Stimulated activated CD4-positive, alpha-beta T cell treated with anti-CD3 and anti-CD28 coated beads, TNF-alpha, amount 100 ng/mL, for 24 hours (primary cell): ENCODE measurements around the gene COPG1.

Experiments used
- DNase-seq, 3 experiments: peaks; one replicate each; pipeline ENCODE4 v3.0.0-alpha.2; 2020; ENCODE audit warnings: low read depth in 3 of 3

The COPG1 gene

GRCh38 chr3:129278966-129279906 lies 29.8 kb downstream of the COPG1 start:
- peak; percentile 20 to 61 (median 24) for DNase-seq

DNA sequence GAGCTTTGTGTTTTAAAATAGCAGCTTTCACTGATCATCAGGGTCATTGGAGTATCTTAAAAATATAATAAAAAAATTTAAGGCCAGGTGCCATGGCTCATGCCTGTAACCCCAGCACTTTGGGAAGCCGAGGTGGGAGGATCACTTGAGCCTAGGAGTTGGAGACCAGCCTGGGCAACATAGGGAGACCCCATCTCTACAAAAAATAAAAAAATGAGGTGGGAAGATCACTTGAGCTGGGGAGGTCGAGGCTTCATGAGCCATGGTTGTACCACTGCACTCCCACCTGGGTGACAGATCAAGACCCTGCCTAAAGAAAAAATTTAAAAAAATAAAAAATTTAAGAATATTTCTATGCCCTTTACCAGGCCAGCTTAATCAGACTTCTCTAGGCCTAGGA lies 30.8 kb downstream of the COPG1 start:
- DNase-seq: no peak

DNA sequence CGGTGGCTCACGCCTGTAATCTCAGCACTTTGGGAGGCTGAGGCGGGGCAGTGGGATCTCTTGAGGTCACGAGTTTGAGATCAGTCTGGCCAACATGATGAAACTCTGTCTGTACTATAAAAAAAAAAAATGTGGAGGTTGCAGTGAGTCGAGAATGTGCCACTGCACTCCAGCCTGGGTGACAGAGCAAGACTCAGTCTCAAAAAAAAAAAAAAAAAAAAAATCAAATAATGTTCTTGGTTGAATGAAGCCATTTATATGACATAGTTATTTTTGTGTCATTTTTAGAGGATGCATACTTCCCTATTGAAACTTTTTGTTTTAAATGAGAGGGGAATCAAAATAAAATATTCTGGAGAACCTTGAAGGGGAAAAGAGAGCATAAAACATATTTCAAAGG lies 32.3 kb downstream of the COPG1 start:
- no peak for DNase-seq

- no peak for DNase-seq
Observed at GRCh38 chr3:129282727-129283327, 33.4 kb downstream of the COPG1 start.

DNA sequence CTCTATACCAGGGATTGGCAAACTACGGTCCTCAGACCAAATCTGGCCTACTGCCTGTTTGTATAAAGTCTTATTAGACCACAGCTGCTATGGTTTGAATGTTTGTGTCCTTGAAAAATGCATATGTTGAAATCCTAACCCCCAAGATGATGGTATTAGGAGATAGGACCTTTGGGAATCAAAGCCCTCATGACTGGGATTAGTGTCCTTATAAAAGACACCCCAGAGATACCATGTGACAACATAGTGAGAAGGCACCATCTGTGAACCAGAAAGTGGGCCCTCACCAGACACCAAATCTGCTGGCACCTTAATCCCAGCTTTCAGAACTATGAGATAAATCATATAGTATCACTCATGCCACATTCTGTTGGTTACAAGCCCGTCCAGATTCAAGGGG lies 36.7 kb downstream of the COPG1 start:
- no peak for DNase-seq

DNA sequence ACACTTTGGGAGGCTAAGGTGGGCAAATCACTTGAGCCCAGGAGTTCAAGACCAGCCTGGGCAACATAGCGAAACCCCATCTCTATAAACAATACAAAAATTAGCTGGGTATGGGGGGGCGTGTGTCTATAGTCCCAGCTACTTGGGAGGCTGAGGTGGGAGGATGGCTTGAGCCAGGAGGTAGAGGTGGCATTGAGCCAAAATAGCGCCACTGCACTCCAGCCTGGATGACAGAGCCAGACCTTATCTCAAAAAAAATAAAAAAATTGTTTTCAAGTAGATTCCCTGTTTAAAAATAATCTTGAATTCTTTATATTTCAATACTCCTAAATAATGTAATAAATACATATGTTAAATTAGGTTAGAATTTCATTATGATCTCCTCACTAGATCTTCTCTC lies 39.0 kb downstream of the COPG1 start:
- no peak for DNase-seq

- DNase-seq: no peak
Observed at GRCh38 chr3:129289201-129289921, 40.0 kb downstream of the COPG1 start.

GRCh38 chr3:129291236-129291886 lies 42.0 kb downstream of the COPG1 start:
- no peak for DNase-seq

DNA sequence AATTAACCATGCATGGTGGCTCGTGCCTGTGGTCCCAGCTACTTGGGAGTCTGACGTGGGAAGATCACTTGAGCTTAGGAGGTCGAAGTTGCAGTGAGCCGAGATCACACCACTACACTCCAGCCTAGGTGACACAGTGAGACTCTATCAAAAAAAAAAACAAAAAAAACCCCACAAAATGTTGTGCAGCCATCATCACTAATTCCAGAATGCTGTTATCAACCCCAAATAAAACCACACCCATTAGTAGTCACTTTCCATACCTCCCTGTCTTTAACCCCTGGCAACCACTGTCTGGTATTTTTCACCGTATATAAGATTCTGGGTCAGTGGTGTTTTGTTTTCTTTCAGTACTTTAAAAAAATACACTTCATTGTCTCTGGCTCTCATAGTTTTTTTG lies 45.9 kb downstream of the COPG1 start:
- DNase-seq: no peak

DNA sequence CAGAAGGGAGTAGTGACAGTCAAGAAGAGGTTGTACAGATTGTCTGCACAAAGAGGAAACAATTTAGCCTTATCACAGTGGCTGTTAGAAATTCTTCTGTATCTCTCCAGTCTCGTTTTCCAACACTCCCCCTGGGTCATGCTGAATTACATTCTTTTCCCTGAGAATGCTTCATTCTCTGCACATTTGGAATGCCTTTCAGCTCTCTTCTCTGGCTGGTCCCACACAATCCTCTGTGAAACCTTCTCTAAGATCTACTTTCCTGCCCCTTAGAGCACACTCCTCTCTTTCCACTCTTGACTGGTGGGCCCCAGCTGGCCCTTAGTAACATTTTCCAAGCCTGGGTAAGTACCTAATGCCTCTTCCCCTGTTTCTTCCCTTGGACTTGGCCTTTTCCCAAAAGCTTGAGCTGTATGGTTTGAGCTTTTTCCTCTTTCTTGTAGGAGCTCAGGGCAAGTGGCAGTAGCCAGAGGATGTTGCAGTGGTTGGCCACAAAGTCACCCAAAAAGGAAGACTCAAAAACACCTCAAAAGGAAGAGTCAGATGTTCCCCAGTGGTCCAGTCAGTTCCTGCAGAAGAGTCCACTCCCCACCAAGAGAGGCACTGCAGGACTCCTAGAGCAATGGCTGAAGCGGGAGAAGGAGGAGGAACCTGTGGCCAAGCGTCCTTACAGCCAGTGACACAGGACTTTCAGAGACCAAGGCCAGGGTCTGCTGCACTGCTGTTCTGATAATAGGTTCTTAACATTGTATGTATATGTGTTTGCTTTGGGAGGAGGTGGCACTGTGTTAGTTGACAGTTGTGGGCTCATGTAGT lies 54.9 kb downstream of the COPG1 start:
- DNase-seq: no peak

DNA sequence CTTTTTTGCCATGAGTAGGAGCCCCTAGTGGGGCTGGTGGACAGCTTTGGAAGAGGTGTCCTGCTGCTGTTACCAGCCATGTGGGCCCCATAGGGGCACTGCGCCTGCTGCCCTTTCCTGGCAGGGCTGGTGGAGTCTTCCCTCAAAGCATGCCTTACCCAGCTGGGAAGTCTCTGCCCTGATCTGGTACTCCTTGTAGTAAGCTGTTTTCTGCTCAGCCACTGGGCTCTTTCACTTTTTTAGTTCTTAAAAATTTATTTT lies 55.5 kb downstream of the COPG1 start:
- no peak for DNase-seq

DNA sequence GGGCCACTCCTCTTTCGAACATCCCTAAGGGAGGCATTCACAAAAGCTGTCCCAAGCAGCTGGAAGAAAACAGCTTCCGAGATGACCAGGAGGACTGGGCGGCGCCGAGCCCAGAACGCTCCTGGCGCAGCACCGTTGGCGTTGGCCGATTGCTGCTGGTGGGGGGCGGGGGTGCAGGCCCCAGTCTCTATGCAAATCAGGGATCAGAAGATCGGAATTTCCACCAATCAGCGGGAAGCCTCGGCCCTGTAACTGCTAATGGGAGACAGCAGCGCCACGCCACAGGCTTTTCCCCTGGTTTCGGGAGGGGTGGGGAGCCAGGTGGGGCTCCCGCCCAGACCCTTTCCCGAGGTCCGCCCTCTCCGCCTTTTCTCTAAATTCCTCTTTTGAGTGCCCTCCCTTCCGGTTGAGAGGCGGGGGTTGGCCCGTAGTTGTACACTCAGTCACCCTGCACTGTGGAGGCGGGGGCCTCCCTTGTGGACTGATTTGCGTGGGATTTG lies 56.2 kb downstream of the COPG1 start:
- no peak for DNase-seq

DNA sequence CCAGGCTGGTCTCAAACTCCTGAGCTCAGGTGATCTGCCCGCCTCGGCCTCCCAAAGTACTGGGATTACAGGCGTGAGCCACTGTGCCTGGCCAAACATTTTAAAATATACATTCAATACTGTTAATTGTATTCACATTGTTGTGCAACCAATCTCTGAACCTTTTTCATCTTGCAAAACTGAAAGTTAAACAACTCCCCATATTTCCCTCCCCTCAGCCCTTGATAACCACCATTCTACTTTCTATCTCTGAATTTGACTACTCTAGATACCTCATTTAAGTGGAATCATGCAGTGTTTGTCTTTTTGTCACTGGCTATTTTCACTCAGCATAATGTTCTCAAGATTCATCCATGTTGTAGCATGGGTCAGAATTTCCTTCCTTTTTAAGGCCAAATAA lies 59.2 kb downstream of the COPG1 start:
- no peak for DNase-seq

DNA sequence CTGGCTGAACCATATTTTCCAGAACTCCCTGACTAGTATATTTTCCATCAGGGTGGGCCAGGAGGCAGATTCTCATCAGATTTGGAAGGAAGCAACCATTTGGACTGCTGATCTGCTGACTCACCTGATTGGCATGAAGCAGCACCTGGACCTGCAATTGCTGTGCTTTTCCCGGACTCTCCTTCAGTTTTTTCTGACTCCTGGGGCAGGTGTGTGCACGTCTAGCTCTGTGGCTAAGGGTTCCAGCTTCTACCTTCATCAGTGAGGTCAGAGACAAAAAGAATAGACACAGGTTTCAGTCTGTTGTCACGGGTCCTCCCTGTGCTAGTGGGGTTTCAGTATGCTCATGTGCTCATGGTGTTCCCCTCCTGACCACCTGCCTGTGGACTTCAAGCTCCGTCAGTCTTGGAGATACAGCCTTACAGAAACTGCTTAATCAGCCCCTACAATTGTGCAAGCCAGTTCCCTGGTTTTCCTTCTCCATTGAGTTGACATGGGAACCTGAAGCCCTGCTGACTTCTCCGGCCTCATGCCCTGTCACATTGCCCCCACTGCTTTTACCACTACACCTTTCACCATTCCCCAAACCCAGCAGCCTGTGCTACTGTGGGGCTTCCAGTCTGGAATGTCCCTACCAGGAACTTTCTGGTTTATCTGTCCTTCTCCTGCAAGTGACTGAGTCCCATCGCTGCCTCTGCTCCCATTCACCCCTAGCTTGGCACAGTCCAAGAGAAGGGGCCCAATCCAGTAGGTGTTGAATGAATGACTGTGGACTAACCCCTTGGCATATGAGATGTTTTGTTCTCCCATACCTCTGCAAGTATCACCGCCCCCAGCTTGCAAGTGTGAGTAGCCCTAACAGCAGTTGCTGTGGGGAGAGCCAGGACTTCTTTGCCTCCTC lies 61.0 kb downstream of the COPG1 start:
- DNase-seq: no peak

- no peak for DNase-seq
Observed at GRCh38 chr3:129311054-129311902, 61.9 kb downstream of the COPG1 start.

DNA sequence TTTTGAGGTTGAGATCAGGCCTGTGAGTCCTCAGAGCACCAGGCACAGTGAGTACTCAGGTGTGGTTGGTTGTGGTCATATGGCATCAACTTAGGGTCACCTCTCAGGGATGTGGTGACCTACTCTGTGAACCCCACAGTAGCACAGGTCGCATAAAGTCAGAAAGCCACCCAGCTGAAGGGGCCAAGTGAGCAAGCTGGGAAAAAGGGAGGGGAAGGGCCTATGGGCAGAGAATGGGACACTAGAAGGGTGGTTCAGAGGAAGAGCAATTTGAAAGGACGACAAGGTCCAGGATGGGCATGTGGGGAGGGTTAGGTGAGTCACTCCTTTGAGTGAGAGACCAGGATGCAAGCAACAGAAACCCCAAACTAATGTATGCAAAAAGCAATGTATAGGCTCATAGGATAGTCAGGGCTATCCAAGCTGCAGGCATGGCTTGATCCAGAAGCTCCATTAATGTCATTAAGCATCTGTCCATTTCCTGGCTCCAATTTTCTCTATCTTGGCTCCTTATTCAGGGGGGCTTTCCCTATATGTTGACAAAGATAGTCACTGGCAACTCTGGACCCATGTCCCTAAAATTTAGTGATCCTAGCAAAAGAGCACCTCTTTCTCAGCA lies 62.7 kb downstream of the COPG1 start:
- DNase-seq: no peak

- DNase-seq: no peak
Observed at GRCh38 chr3:129312671-129313414, 63.4 kb downstream of the COPG1 start.

DNA sequence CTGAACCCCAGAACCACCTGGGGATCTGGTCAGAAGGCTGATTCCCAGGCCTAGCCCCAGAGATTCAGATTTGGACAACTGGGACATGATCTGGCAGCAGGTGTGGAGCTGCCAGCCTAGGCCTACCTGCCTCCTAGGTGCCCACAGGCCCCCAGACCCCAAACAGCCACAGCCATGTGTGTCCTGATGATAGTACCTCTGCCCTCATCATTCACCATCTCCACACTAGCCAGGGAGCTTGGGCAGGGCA lies 63.9 kb downstream of the COPG1 start:
- no peak for DNase-seq
